ENCODE measurements around the gene OPCML. TPM values are rescaled to one million over a fixed set of nuclear protein-coding genes. Genes with fewer than 3 reads are reported as not detected.

Gene OPCML
- total RNA-seq, 1 experiment from 2014 or later: not detected

GRCh38 chr11:133425245-133425644, 107.1 kb downstream of the OPCML start:
- H3K9me3 ChIP-seq (ENCODE audit: insufficient read depth, low read depth): no peaks in the 10 kb centered on the region
- H3K79me2 ChIP-seq (ENCODE audit: low read depth): no peaks in the 10 kb centered on the region
- no peaks in the 10 kb centered on the region for H3K27me3 ChIP-seq (ENCODE audit: insufficient read depth, low read depth)
- POLR2A ChIA-PET (ENCODE audit: unreplicated experiment): no interaction called here
- no peaks in the 10 kb centered on the region for H3K9me2 ChIP-seq (ENCODE audit: insufficient read depth)
- no peak overlapping the region for H3K27ac ChIP-seq
- no peaks in the 10 kb centered on the region for H4K20me1 ChIP-seq (ENCODE audit: insufficient read depth)
- no peak overlapping the region for H2AFZ ChIP-seq
- intact Hi-C loops (cut with micrococcal nuclease; ENCODE audit: unreplicated experiment): no loop called here
- no peaks in the 10 kb centered on the region for H3K4me1 ChIP-seq (replicated peaks; ENCODE audit: insufficient read depth)
- H3F3A ChIP-seq (ENCODE audit: insufficient read depth, low read depth): no peaks in the 10 kb centered on the region
- no peaks in the 10 kb centered on the region for H3K36me3 ChIP-seq (ENCODE audit: low read depth)
- CTCF ChIA-PET: no interaction called here
- no peak for DNase-seq
- no peak overlapping the region for H3K4me3 ChIP-seq
- no peak overlapping the region for H3K4me2 ChIP-seq
- no peak for TF ChIP-seq EZH2 (IDR thresholded peaks at IDR 0.05; ENCODE audit: low read depth)
- TF ChIP-seq CTCF (conservative IDR thresholded peaks at IDR 0.05): no peak
- no TSS peak for BruUV-seq (replicated peaks)

GRCh38 chr11:133418218-133418617, 114.1 kb downstream of the OPCML start:
- Histone ChIP-seq H3K36me3 (ENCODE audit: low read depth) (no peaks in the 10 kb centered on the region), H3K9me3 (ENCODE audit: insufficient read depth, low read depth) (no peaks in the 10 kb centered on the region), H3K9me2 (ENCODE audit: insufficient read depth) (no peaks in the 10 kb centered on the region), H3K4me2 (no peak overlapping the region), H3K4me1 (replicated peaks; ENCODE audit: insufficient read depth) (no peaks in the 10 kb centered on the region), H3K27ac (no peak overlapping the region), H4K20me1 (ENCODE audit: insufficient read depth) (no peaks in the 10 kb centered on the region), H3K4me3 (no peak overlapping the region), H3K27me3 (ENCODE audit: insufficient read depth, low read depth) (peaks cover 4% of the 10 kb centered on the region; the same call in 1 of the 2 replicates), H3K79me2 (ENCODE audit: low read depth) (no peaks in the 10 kb centered on the region), H2AFZ (no peak overlapping the region), H3F3A (ENCODE audit: insufficient read depth, low read depth) (no peaks in the 10 kb centered on the region)
- no peak for DNase-seq
- TF ChIP-seq EZH2 (IDR thresholded peaks at IDR 0.05; ENCODE audit: low read depth): no peak
- no peak for TF ChIP-seq CTCF (conservative IDR thresholded peaks at IDR 0.05)
- CTCF ChIA-PET: no interaction called here
- POLR2A ChIA-PET (ENCODE audit: unreplicated experiment): no interaction called here
- no TSS peak for BruUV-seq (replicated peaks)
- intact Hi-C loops (cut with micrococcal nuclease; ENCODE audit: unreplicated experiment): no loop called here

GRCh38 chr11:133414506-133414905, 117.8 kb downstream of the OPCML start:
- no peak overlapping the region for H2AFZ ChIP-seq
- POLR2A ChIA-PET (ENCODE audit: unreplicated experiment): no interaction called here
- no TSS peak for BruUV-seq (replicated peaks)

More at GRCh38 chr11:133414506-133414905, 117.8 kb downstream of the OPCML start:
- Histone ChIP-seq H3K4me3 (no peak overlapping the region), H3K79me2 (ENCODE audit: low read depth) (no peaks in the 10 kb centered on the region), H3K4me2 (no peak overlapping the region), H3K27me3 (ENCODE audit: insufficient read depth, low read depth) (peaks cover 4% of the 10 kb centered on the region), H3F3A (ENCODE audit: insufficient read depth, low read depth) (no peaks in the 10 kb centered on the region), H4K20me1 (ENCODE audit: insufficient read depth) (no peaks in the 10 kb centered on the region), H3K27ac (no peak overlapping the region), H3K9me3 (ENCODE audit: insufficient read depth, low read depth) (no peaks in the 10 kb centered on the region), H3K4me1 (replicated peaks; ENCODE audit: insufficient read depth) (no peaks in the 10 kb centered on the region), H3K9me2 (ENCODE audit: insufficient read depth) (no peaks in the 10 kb centered on the region), H3K36me3 (ENCODE audit: low read depth) (no peaks in the 10 kb centered on the region)
- CTCF ChIA-PET: no interaction called here
- DNase-seq: no peak
- TF ChIP-seq CTCF (conservative IDR thresholded peaks at IDR 0.05): no peak
- no peak for TF ChIP-seq EZH2 (IDR thresholded peaks at IDR 0.05; ENCODE audit: low read depth)
- intact Hi-C loops (cut with micrococcal nuclease; ENCODE audit: unreplicated experiment): no loop called here

Measured in PC-9 (cell line).